ENCODE results near the gene FMN2. TPM values are rescaled to one million over a fixed set of nuclear protein-coding genes. Genes with fewer than 3 reads are reported as not detected.

The FMN2 gene
- polyA plus RNA-seq, 3 donors: not detected

- Mint-ChIP-seq H3K36me3 (no peaks in the 10 kb centered on the region), H3K9me3 (peaks cover 0 to 14% (median 6%) of the 10 kb centered on the region in 7 donors), H3K4me3 (no peak overlapping the region), H3K4me1 (peaks cover 2% of the 10 kb centered on the region), H3K27me3 (ENCODE audit: low read depth in 3 of 3) (peaks cover 0 to 2% (median 0%) of the 10 kb centered on the region in 3 donors), H3K27ac (peak overlapping the region in 2 of 7 donors; percentile 14 to 30)
- WGBS (ENCODE audit: insufficient coverage): no CpG with 5 or more reads among the region's 3 CpGs
- Histone ChIP-seq H3K79me2 (ENCODE audit: insufficient read depth, low read length) (no peaks in the 10 kb centered on the region), H4K20me1 (ENCODE audit: insufficient read depth, low read length) (no peaks in the 10 kb centered on the region), H3K27ac (ENCODE audit: low read depth in 1 of 2, low read length in 2 of 2) (no peak overlapping the region), H3K27me3 (ENCODE audit: control insufficient read depth in 2 of 2, insufficient read depth in 2 of 2, low read length in 2 of 2) (no peaks in the 10 kb centered on the region), H3K4me3 (replicated peaks in 1 of 3; ENCODE audit: low read depth in 2 of 3, low read length in 3 of 3) (no peak overlapping the region), H3K9ac (ENCODE audit: insufficient read depth, low read length, poor library complexity, severe bottlenecking) (no peak overlapping the region), H3K4me2 (replicated peaks; ENCODE audit: extremely low read depth, low read length, poor library complexity, severe bottlenecking) (no peak overlapping the region), H3K36me3 (replicated peaks in 1 of 2; ENCODE audit: control insufficient read depth in 1 of 2, insufficient read depth in 2 of 2, low read length in 2 of 2) (no peaks in the 10 kb centered on the region), H3K9me3 (replicated peaks in 1 of 2; ENCODE audit: control insufficient read depth in 1 of 2, insufficient read depth in 1 of 2, low read length in 2 of 2) (peaks cover 0 to 9% of the 10 kb centered on the region in 2 donors), H2AFZ (ENCODE audit: insufficient read depth, low read depth, low read length, poor library complexity, severe bottlenecking) (no peak overlapping the region), H3K4me1 (ENCODE audit: control insufficient read depth in 1 of 2, insufficient read depth in 2 of 2, low read length in 2 of 2) (no peaks in the 10 kb centered on the region)
- no peak for TF ChIP-seq CTCF (IDR thresholded peaks at IDR 0.05)
- DNase-seq: peak in 1 of 3 donors; percentile 41
- intact Hi-C loops (cut with micrococcal nuclease): no loop called here
Measured at GRCh38 chr1:240312872-240313271, 221.2 kb downstream of the FMN2 start.

- H3K27me3 Mint-ChIP-seq (ENCODE audit: low read depth in 3 of 3): no peaks in the 10 kb centered on the region
- no peak overlapping the region for H3K27ac Mint-ChIP-seq
- TF ChIP-seq CTCF (IDR thresholded peaks at IDR 0.05): no peak
- Histone ChIP-seq H3K27me3 (ENCODE audit: control insufficient read depth in 2 of 2, insufficient read depth in 2 of 2, low read length in 2 of 2) (no peaks in the 10 kb centered on the region), H2AFZ (ENCODE audit: insufficient read depth, low read depth, low read length, poor library complexity, severe bottlenecking) (no peak overlapping the region), H3K36me3 (replicated peaks in 1 of 2; ENCODE audit: control insufficient read depth in 1 of 2, insufficient read depth in 2 of 2, low read length in 2 of 2) (no peaks in the 10 kb centered on the region), H3K4me1 (ENCODE audit: control insufficient read depth in 1 of 2, insufficient read depth in 2 of 2, low read length in 2 of 2) (no peaks in the 10 kb centered on the region), H4K20me1 (ENCODE audit: insufficient read depth, low read length) (no peaks in the 10 kb centered on the region), H3K27ac (ENCODE audit: low read depth in 1 of 2, low read length in 2 of 2) (no peak overlapping the region), H3K4me2 (replicated peaks; ENCODE audit: extremely low read depth, low read length, poor library complexity, severe bottlenecking) (no peak overlapping the region), H3K9me3 (replicated peaks in 1 of 2; ENCODE audit: control insufficient read depth in 1 of 2, insufficient read depth in 1 of 2, low read length in 2 of 2) (peaks cover 0 to 3% of the 10 kb centered on the region in 2 donors), H3K4me3 (replicated peaks in 1 of 3; ENCODE audit: low read depth in 2 of 3, low read length in 3 of 3) (no peak overlapping the region), H3K79me2 (ENCODE audit: insufficient read depth, low read length) (no peaks in the 10 kb centered on the region), H3K9ac (ENCODE audit: insufficient read depth, low read length, poor library complexity, severe bottlenecking) (no peak overlapping the region)
- intact Hi-C loops (cut with micrococcal nuclease): no loop called here
- DNase-seq: no peak
- no peaks in the 10 kb centered on the region for H3K36me3 Mint-ChIP-seq
- H3K4me3 Mint-ChIP-seq: no peak overlapping the region
- H3K4me1 Mint-ChIP-seq: peaks cover 2% of the 10 kb centered on the region
- WGBS (ENCODE audit: insufficient coverage): no CpG with 5 or more reads among the region's 3 CpGs
- peaks cover 0 to 9% (median 4%) of the 10 kb centered on the region in 7 donors for H3K9me3 Mint-ChIP-seq
Measured at GRCh38 chr1:240314845-240315801, 223.4 kb downstream of the FMN2 start.
